Duodenal mucosa (tissue), 2 donors: ENCODE measurements around the gene NRP1.

Experiments
- H3K27ac ChIP-seq: one replicate; pipeline ENCODE4 v1.7.0; 2013; ENCODE audit warnings: low read depth, low read length
- H3K27me3 ChIP-seq, 2 donors: one replicate each; pipeline ENCODE4 v1.7.0; 2013; ENCODE audit warnings: low read length in 2 of 2, control low read depth in 1 of 2; ENCODE audit not compliant: insufficient read depth in 2 of 2, control insufficient read depth in 1 of 2
- H3K36me3 ChIP-seq, 2 donors: one replicate each; pipeline ENCODE4 v1.7.0; 2013; ENCODE audit warnings: low read length in 2 of 2, control low read depth in 1 of 2; ENCODE audit not compliant: insufficient read depth in 2 of 2, control insufficient read depth in 1 of 2
- H3K4me1 ChIP-seq, 2 donors: one replicate each; pipeline ENCODE4 v1.7.0; 2013; ENCODE audit warnings: low read length in 2 of 2, control low read depth in 1 of 2; ENCODE audit not compliant: insufficient read depth in 2 of 2, control insufficient read depth in 1 of 2
- H3K4me3 ChIP-seq, 2 donors: one replicate each; pipeline ENCODE4 v1.7.0; 2013; ENCODE audit warnings: low read length in 2 of 2, low read depth in 1 of 2
- H3K9ac ChIP-seq, 2 donors: one replicate each; pipeline ENCODE4 v1.7.0; 2013; ENCODE audit warnings: low read length in 2 of 2, low read depth in 1 of 2
- H3K9me3 ChIP-seq, 2 donors: one replicate each; pipeline ENCODE4 v1.7.0; 2013; ENCODE audit warnings: low read length in 2 of 2, control low read depth in 1 of 2; ENCODE audit not compliant: control insufficient read depth in 1 of 2

The NRP1 gene

DNA sequence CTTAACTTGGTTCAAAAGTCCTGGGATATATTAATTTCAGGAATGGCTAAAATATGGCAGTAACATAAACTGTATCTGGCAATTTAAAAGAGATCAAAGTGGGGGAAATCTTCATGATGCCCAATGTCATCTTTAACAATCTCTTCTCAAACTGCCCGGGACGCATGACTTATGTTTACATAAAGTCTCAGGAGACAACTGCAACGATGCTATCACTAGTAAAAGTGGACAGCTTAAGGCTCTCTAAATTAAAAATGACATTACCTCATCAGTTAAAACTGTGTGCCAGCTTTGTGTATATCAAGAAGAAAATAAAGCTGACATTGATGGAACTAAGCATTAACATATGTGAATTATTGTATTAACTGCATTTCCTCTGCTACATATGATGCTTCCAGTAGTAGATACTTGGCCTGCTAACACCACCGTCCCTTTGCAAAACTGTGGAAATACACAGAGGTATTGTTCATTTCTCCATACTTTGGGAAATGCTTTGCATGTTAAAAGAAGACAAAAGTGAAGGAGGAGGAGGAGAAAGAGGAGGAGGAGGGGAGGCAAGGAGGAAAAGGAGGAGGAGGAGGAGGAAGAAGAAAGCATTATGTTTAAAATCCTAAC is 62.4 kb downstream of the NRP1 start:
- Histone ChIP-seq H3K9me3 (no peaks in the 10 kb centered on the region), H3K27ac (no peak overlapping the region), H3K9ac (no peak overlapping the region), H3K4me1 (peaks cover 9 to 19% of the 10 kb centered on the region in 2 donors), H3K4me3 (no peak overlapping the region), H3K27me3 (no peaks in the 10 kb centered on the region), H3K36me3 (peaks cover 0 to 2% of the 10 kb centered on the region in 2 donors)

DNA sequence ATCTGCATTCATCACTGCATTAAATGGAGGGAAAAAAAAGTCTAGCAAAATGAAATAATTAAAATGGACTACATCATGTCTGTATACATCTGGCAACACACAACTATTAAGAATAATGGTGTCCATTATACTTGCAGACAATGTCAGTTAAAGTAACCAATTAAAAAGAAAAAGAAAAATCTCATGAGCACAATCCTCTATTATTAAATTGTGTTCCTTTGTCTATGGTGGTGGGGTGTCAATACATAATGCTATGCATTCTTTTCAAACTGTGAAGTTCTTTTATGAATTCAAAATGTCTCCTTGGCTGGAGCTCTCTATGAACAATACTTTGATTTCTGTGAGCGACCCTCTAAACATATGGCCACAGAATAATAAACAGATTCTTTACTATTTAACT is 63.5 kb downstream of the NRP1 start:
- H3K9me3 ChIP-seq: no peaks in the 10 kb centered on the region
- no peak overlapping the region for H3K4me3 ChIP-seq

DNA sequence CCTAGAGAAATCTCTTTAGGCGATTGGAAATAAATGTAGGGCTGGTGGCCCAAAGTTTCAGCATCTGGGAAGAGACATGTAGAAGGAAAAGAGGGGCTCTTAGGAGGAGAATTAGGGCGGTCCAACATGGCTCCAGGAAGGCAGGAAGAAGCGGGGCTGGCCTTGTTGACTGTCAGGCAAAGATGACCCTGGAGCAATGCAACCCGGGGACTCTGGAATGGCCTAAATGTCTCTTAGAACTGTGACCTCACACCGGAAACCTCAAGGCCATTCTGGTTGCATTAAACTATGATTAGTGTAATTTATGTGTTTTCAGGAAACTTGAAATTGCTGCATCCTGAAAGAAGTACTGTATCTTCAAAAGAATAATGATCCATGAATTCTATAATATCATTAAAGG is 66.8 kb downstream of the NRP1 start:
- Histone ChIP-seq H3K36me3 (peaks cover 0 to 2% of the 10 kb centered on the region in 2 donors), H3K27me3 (no peaks in the 10 kb centered on the region), H3K4me1 (peaks cover 9 to 34% of the 10 kb centered on the region in 2 donors), H3K4me3 (no peak overlapping the region), H3K9me3 (no peaks in the 10 kb centered on the region), H3K9ac (no peak overlapping the region), H3K27ac (no peak overlapping the region)

More for the DNA sequence above, 63.5 kb downstream of the NRP1 start:
- H3K27me3 ChIP-seq: no peaks in the 10 kb centered on the region
- H3K9ac ChIP-seq: no peak overlapping the region
- peaks cover 0 to 2% of the 10 kb centered on the region in 2 donors for H3K36me3 ChIP-seq
- no peak overlapping the region for H3K27ac ChIP-seq
- H3K4me1 ChIP-seq: peaks cover 9 to 15% of the 10 kb centered on the region in 2 donors

DNA sequence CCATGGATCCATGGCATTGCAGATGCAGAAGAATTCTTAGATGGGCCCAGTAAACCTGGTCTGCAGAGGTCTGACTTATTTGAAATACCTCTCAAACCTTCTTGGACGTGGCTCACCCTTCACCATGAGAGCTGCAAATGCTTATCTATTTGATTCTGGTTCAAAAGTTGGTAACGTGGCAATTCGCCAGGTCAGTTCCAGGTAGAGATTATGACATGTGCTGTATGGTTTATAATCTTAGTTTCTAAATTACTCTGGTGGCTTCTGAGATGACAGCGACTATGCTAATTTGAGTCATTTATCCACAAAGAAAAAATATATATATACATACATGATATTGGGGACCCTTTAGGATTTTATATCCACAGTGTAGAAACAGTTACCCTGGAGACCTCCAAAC is 68.8 kb downstream of the NRP1 start:
- Histone ChIP-seq H3K27me3 (no peaks in the 10 kb centered on the region), H3K4me1 (peaks cover 9 to 29% of the 10 kb centered on the region in 2 donors), H3K9me3 (no peaks in the 10 kb centered on the region), H3K27ac (no peak overlapping the region), H3K36me3 (peaks cover 0 to 2% of the 10 kb centered on the region in 2 donors), H3K9ac (no peak overlapping the region), H3K4me3 (no peak overlapping the region)

DNA sequence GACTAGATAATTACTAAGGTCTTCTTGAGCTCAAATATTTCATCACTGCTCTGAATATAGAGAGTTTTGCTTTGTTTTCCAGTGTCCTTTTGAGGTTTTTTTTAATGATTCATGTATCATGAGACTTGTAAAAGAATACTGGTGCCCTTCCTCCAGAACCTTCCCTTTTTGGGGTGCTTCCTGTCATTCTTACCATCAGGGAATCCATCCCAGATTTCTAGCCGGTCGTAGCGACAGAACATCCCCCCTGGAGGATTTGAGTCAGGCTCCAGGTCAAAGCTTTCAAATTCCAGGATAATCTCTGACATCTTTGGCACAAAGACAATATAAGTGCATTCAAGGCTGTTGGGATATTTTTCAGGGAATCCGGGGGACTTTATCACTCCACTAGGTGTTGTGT is 71.0 kb downstream of the NRP1 start:
- Histone ChIP-seq H3K36me3 (peaks cover 0 to 2% of the 10 kb centered on the region in 2 donors), H3K9ac (no peak overlapping the region), H3K9me3 (no peaks in the 10 kb centered on the region), H3K4me3 (no peak overlapping the region), H3K4me1 (peaks cover 9 to 29% of the 10 kb centered on the region in 2 donors), H3K27me3 (no peaks in the 10 kb centered on the region), H3K27ac (no peak overlapping the region)

DNA sequence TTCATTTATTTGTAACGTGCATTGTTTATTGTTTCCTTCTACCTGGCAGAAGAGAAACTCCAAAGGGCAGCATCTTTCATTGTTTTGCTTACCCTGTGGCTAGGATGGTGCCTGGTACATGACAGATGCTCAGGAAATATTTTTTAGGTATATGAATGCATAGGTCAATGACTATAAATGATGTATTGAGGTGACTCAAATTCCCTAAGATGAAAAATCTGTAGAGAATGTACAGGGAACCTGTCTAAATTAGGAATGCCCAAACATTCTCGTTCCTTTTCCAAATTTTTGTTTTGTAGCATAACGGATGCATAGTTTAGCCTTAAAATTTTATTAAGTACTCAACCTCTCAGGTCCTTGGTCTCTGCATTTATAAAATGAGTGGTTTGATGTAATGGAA is 71.6 kb downstream of the NRP1 start:
- Histone ChIP-seq H3K4me1 (peaks cover 9 to 29% of the 10 kb centered on the region in 2 donors), H3K27ac (no peak overlapping the region), H3K9me3 (no peaks in the 10 kb centered on the region), H3K36me3 (no peaks in the 10 kb centered on the region), H3K27me3 (no peaks in the 10 kb centered on the region), H3K9ac (no peak overlapping the region), H3K4me3 (no peak overlapping the region)

DNA sequence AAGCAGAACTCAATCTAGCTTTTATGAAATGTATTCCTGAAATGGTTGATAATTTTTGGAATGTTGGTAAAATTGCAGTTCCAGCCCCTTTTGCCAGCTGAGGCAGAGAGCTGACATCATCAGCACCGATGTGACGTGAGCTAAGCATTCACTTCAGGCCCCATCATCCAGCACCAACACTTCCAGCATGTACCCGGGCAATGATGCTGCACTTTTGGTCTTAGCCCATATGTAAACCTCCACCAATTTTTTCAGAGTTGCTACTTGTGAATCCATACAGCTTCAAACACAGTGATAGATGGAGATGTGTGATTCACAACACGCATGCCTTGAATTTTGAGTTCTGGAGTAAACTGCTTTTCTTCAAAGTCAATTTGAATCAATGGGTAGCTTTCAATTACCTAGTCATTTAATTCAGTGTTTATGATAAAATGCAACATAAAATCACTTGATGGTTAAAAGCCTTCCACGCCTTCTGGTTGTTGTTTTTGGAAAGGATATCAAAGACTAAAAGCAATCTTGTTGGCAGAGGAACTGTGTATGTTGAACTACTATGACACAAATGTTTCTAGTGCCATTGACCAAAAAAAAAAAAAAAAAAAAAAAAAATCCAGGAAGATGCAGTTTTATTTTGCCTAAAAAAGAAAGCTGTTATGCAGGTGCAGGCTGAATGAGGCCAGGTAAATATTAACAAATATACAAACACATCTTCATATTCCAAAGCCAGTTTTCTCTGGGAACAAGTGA is 73.9 kb downstream of the NRP1 start:
- H3K4me1 ChIP-seq: peaks cover 9 to 25% of the 10 kb centered on the region in 2 donors
- H3K36me3 ChIP-seq: peaks cover 0 to 3% of the 10 kb centered on the region in 2 donors
- H3K27me3 ChIP-seq: no peaks in the 10 kb centered on the region
- H3K9me3 ChIP-seq: no peaks in the 10 kb centered on the region
- H3K4me3 ChIP-seq: no peak overlapping the region
- H3K27ac ChIP-seq: no peak overlapping the region
- H3K9ac ChIP-seq: no peak overlapping the region

DNA sequence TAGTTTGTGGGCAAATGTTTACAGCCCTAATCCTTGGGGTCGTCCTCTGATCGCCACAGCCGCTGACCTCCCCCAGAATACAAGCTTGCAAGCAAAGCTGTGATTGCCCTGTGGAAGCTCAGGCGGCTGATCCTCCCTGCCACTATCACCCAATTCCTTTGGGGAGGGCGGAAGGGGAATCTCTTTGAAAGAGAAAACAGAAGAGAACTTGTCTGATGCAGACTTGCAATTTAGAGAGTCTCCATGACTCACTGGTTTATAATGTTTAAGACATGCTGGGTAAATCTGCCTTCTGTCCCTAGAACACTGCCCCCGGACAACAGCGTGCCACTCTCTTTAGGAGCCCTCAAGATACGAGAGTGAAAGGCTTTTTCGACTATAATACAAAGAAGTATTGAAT is 75.5 kb downstream of the NRP1 start:
- no peak overlapping the region for H3K9ac ChIP-seq
- H3K36me3 ChIP-seq: peaks cover 0 to 6% of the 10 kb centered on the region in 2 donors
- no peaks in the 10 kb centered on the region for H3K9me3 ChIP-seq
- no peak overlapping the region for H3K27ac ChIP-seq
- peaks cover 0 to 10% of the 10 kb centered on the region in 2 donors for H3K4me1 ChIP-seq
- no peaks in the 10 kb centered on the region for H3K27me3 ChIP-seq
- H3K4me3 ChIP-seq: no peak overlapping the region

DNA sequence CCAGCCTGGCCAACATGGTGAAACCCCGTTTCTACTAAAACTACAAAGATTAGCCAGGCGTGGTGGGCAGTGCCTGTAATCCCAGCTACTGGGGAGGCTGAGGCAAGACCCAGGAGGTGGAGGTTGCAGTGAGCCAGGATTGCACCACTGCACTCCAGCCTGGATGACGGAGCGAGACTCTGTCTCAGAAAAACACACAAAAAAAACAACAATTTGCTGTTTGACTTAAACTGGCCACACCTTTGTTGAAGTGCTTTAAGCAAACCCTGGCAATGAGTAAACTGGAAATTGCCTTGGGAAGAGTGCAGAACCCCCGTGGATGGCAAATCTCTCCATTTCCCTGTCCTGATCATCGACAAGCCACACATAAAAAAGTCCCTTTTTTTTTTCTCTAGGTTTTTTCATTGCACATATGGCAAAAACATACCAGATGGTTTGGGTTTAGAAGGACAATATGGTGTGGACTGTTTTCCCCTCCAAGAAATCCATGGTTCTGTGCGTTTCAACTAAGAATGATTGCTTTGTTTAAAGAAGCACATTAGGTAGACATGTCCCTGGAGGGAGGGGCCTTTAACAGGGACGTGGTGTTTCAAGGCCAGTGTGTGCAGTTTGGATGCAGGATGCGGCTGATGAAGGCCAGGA is 76.9 kb downstream of the NRP1 start:
- Histone ChIP-seq H3K9me3 (no peaks in the 10 kb centered on the region), H3K27ac (no peak overlapping the region), H3K9ac (no peak overlapping the region), H3K36me3 (peaks cover 9 to 16% of the 10 kb centered on the region in 2 donors), H3K4me1 (no peaks in the 10 kb centered on the region), H3K4me3 (no peak overlapping the region), H3K27me3 (no peaks in the 10 kb centered on the region)

DNA sequence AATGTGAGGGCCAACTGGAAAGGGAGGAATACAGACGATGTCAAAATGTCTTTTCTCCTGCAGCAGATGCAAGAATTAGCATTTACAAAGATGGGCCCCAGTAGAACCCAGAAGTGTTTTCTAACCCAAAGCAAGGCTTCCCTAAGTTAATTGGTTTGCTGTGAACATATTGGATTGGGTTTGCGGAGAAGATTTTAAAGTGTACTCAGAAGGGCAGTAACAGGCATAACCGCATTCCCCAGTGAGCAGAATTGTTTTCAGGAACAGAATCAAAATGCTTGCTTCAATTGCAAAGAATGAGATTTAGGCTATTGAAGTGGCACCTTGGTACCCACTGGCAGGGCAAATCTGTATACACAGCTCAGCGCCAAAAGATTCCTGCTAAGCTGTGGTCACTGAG is 78.0 kb downstream of the NRP1 start:
- H3K9ac ChIP-seq: no peak overlapping the region
- no peaks in the 10 kb centered on the region for H3K27me3 ChIP-seq
- H3K27ac ChIP-seq: no peak overlapping the region
- peaks cover 9 to 16% of the 10 kb centered on the region in 2 donors for H3K36me3 ChIP-seq
- no peaks in the 10 kb centered on the region for H3K4me1 ChIP-seq
- no peak overlapping the region for H3K4me3 ChIP-seq
- no peaks in the 10 kb centered on the region for H3K9me3 ChIP-seq
